Testis (tissue), 3 donors: ENCODE measurements around the gene VMA21. TPM values are rescaled to one million over a fixed set of nuclear protein-coding genes. Genes with fewer than 3 reads are reported as not detected.

Experiments used
- DNase-seq: peaks from one replicate; pipeline ENCODE4 v3.0.0-alpha.2; 2019
- H3K27ac ChIP-seq, 2 donors: fragments of 200-600 bp; sonication (generic); one replicate each; pipeline ENCODE4 v1.5.1; 2019
- H3K27me3 ChIP-seq: fragments of 200-600 bp; sonication (generic); one replicate; pipeline ENCODE4 v1.5.1; 2019
- H3K36me3 ChIP-seq: fragments of 200-600 bp; sonication (generic); one replicate; pipeline ENCODE4 v1.5.1; 2017; ENCODE audit warnings: low read depth; ENCODE audit errors: missing control alignments
- H3K4me1 ChIP-seq: fragments of 200-600 bp; sonication (generic); one replicate; pipeline ENCODE4 v1.5.1; 2019
- H3K4me3 ChIP-seq, 2 donors: fragments of 200-600 bp; sonication (generic); one replicate each; pipeline ENCODE4 v1.5.1; 2017 to 2019
- H3K9me3 ChIP-seq: fragments of 200-600 bp; sonication (generic); one replicate; pipeline ENCODE4 v1.5.1; 2017
- CTCF ChIP-seq, 3 experiments: fragments of 450-650 bp in 2 of 3; fragments of 200-600 bp in 1 of 3; sonication (generic) in 1 of 3; IDR thresholded peaks; one replicate each; pipeline ENCODE4 v1.5.1; 2016 to 2019; ENCODE audit warnings: antibody characterized with exemption in 3 of 3, mild to moderate bottlenecking in 2 of 3, moderate library complexity in 1 of 3
- POLR2A ChIP-seq: fragments of 450-650 bp; IDR thresholded peaks from one replicate; pipeline ENCODE4 v1.6.1; 2017; ENCODE audit warnings: antibody characterized with exemption, mild to moderate bottlenecking, moderate library complexity
- WGBS, 2 donors: methylation state at CpG; one replicate each; pipeline ENCODE4 v1.1.5; 2018; 5-methylcytosine and 5-hydroxymethylcytosine counted together
- intact Hi-C: fragments of 100-400 bp; cut with DNase I; formaldehyde crosslinking; loops from one replicate; pipeline ENCODE4 v1.15.1; 2023; ENCODE audit warnings: low total_unique reads
- polyA plus RNA-seq: library from polyadenylated mRNA; stranded (reverse); fragments of 350-450 nt; fragmentation: Illumina TruSeq; extraction: RNeasy Lipid Tissue Mini Kit (QIAGEN cat#74804); gene quantifications from one replicate; pipeline ENCODE4 v1.2.3, GENCODE V29; 2014; ENCODE audit warnings: low read depth, low replicate concordance; ENCODE audit not compliant: insufficient read depth
- total RNA-seq, 2 donors: library from RNA; depleted of rRNA; stranded (reverse); fragments of >200 nt; gene quantifications; one replicate each; pipeline ENCODE4 v1.2.3, GENCODE V29; 2016

The VMA21 gene
- total and polyA plus RNA-seq, 3 donors from 2014 or later = 16.2 to 33.0 (median 31.9) TPM

GRCh38 chrX:151402719-151403390 lies 5.8 kb downstream of the VMA21 start:
- peak; percentile 15 for DNase-seq
- no peaks in the 10 kb centered on the region for H3K4me1 ChIP-seq
- H3K4me3 ChIP-seq = no peak overlapping the region
- TF ChIP-seq POLR2A (no peak), CTCF (IDR thresholded peaks at IDR 0.05) (no peak)
- 80 to 90% methylated on average over 1 to 16 of the region's 22 CpGs for WGBS, 2 donors
- no peaks in the 10 kb centered on the region for H3K36me3 ChIP-seq
- intact Hi-C loops = no loop called here
- H3K27ac ChIP-seq = no peak overlapping the region
- no peaks in the 10 kb centered on the region for H3K27me3 ChIP-seq
- no peaks in the 10 kb centered on the region for H3K9me3 ChIP-seq

GRCh38 chrX:151416579-151416978 lies 19.6 kb downstream of the VMA21 start:
- intact Hi-C loops = no loop called here

GRCh38 chrX:151419782-151420181 lies 22.8 kb downstream of the VMA21 start:
- 84 to 90% methylated on average over 3 of the region's 3 CpGs for WGBS, 2 donors
- Histone ChIP-seq H3K4me1 (no peaks in the 10 kb centered on the region), H3K36me3 (no peaks in the 10 kb centered on the region), H3K27ac (no peak overlapping the region), H3K9me3 (no peaks in the 10 kb centered on the region), H3K4me3 (no peak overlapping the region), H3K27me3 (no peaks in the 10 kb centered on the region)
- TF ChIP-seq CTCF (IDR thresholded peaks at IDR 0.05) (no peak), POLR2A (no peak)
- DNase-seq = no peak
- intact Hi-C loops = no loop called here

More at GRCh38 chrX:151416579-151416978, 19.6 kb downstream of the VMA21 start:
- no peak overlapping the region for H3K4me3 ChIP-seq
- no peaks in the 10 kb centered on the region for H3K36me3 ChIP-seq
- no peaks in the 10 kb centered on the region for H3K9me3 ChIP-seq
- DNase-seq = no peak
- no peak for TF ChIP-seq CTCF (IDR thresholded peaks at IDR 0.05)
- no peak for TF ChIP-seq POLR2A
- no peaks in the 10 kb centered on the region for H3K4me1 ChIP-seq
- H3K27ac ChIP-seq = no peak overlapping the region
- 95 to 100% methylated on average over 3 of the region's 3 CpGs for WGBS, 2 donors
- H3K27me3 ChIP-seq = no peaks in the 10 kb centered on the region

- intact Hi-C loops = no loop called here
- no peak overlapping the region for H3K27ac ChIP-seq
- no peaks in the 10 kb centered on the region for H3K9me3 ChIP-seq
- no peaks in the 10 kb centered on the region for H3K36me3 ChIP-seq
- no peak for DNase-seq
- H3K4me3 ChIP-seq = no peak overlapping the region
- 83 to 100% methylated on average over 1 to 2 of the region's 2 CpGs for WGBS, 2 donors
- H3K4me1 ChIP-seq = no peaks in the 10 kb centered on the region
- TF ChIP-seq POLR2A (no peak), CTCF (IDR thresholded peaks at IDR 0.05) (no peak)
- H3K27me3 ChIP-seq = no peaks in the 10 kb centered on the region
Measured at GRCh38 chrX:151424505-151424904, 27.5 kb downstream of the VMA21 start.

GRCh38 chrX:151448509-151448908 lies 51.5 kb downstream of the VMA21 start:
- H3K9me3 ChIP-seq = no peaks in the 10 kb centered on the region
- intact Hi-C loops = no loop called here
- no peak overlapping the region for H3K27ac ChIP-seq
- no peaks in the 10 kb centered on the region for H3K36me3 ChIP-seq
- no peak for TF ChIP-seq CTCF (IDR thresholded peaks at IDR 0.05)
- no peak for TF ChIP-seq POLR2A
- H3K4me3 ChIP-seq = no peak overlapping the region
- 91 to 100% methylated on average over 1 of the region's 1 CpG for WGBS, 2 donors
- H3K4me1 ChIP-seq = no peaks in the 10 kb centered on the region
- DNase-seq = no peak
- H3K27me3 ChIP-seq = no peaks in the 10 kb centered on the region
